Natural killer cell treated with Interleukin-12 subunit alpha and Interleukin-12 subunit beta and Interleukin-15 and Interleukin-18, amount 100 ng/mL, for 72 hours (primary cell): ENCODE measurements around the gene ACSL6. TPM values are rescaled to one million over a fixed set of nuclear protein-coding genes. Genes with fewer than 3 reads are reported as not detected.

Experiments
- ATAC-seq, 2 donors: fragments of 150-1000 bp; cut with Tn5 transposase in 1 of 2; sonication (Bioruptor Pico), chemical (Tn5 transposase) in 1 of 2; 2 replicates each; pipeline ENCODE4 v1.10.0; 2021
- DNase-seq: peaks from one replicate; pipeline ENCODE4 v3.0.0; 2022; ENCODE audit warnings: low spot score
- H3K27ac Mint-ChIP-seq, 2 donors: 1 replicate in 1 of 2; 2 replicates in 1 of 2; pipeline ENCODE4 v1.8.0; 2022; ENCODE audit warnings: mixed read lengths in 2 of 2, mild to moderate bottlenecking in 1 of 2, moderate library complexity in 1 of 2
- H3K27me3 Mint-ChIP-seq, 2 donors: 1 replicate in 1 of 2; 2 replicates in 1 of 2; pipeline ENCODE4 v1.8.0; 2022; ENCODE audit warnings: mixed read lengths in 2 of 2
- H3K36me3 Mint-ChIP-seq: one replicate; pipeline ENCODE4 v1.8.0; 2022; ENCODE audit warnings: mixed read lengths
- H3K4me1 Mint-ChIP-seq, 2 donors: 1 replicate in 1 of 2; 2 replicates in 1 of 2; pipeline ENCODE4 v1.8.0; 2022; ENCODE audit warnings: low read depth in 2 of 2, mixed read lengths in 2 of 2, mild to moderate bottlenecking in 1 of 2
- H3K4me3 Mint-ChIP-seq: one replicate; pipeline ENCODE4 v1.8.0; 2022; ENCODE audit warnings: mixed read lengths
- H3K9me3 Mint-ChIP-seq: 2 replicates; pipeline ENCODE4 v1.8.0; 2022; ENCODE audit warnings: mixed read lengths
- total RNA-seq, 2 donors: library from RNA; stranded (reverse); gene quantifications; one replicate each; pipeline ENCODE4 v1.2.3, GENCODE V29; 2022

The ACSL6 gene
- 1 to 10 TPM in 1 of 2 donors, under 1 TPM in 1; 0.67 to 1.5 TPM for total RNA-seq

DNA sequence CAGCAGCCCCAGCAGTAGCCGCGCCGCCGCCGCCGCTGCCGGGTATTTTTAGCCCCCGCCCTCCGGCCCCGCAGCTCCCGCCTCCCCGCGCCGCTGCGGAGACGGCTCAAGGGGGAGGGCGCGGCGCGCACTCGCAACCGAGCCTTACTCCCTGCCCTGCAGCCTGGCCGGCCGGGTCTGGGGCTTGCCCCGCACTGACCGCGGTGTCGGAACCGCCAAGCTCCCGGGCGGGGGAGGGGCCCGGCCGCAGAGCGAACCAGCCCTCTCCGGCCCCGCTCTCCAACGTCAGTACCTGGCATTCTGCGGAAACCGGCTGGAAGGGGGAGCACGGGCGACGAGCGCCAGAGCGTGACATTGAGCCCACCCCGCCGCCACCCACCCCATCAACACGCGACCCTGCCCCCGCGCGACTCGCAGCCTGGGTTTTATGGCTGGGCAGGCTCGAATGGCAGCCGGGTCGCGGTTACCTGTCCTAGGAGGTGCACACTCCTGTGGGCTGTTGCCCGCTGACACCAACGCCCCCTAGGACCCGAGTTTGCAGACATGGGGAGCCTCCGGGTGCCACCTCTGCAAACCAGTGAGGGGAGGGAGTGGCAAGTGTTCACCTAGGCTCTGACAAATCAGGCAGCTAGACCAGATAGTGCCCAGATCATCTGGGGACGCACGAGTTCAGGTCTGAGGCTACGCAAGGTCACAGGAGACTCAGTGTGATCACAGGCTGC lies at the start of gene ACSL6:
Gene ACSL6, minus strand, starts transcription at position 37 of the 722 bp plus-strand sequence. CDS start 105 bp downstream, outside the sequence.
- H3K4me1 Mint-ChIP-seq = peaks cover 19% of the 10 kb centered on the region in 2 donors
- no peaks in the 10 kb centered on the region for H3K9me3 Mint-ChIP-seq
- peaks cover 28 to 30% of the 10 kb centered on the region in 2 donors for H3K27me3 Mint-ChIP-seq
- H3K36me3 Mint-ChIP-seq = no peaks in the 10 kb centered on the region
- peak within 1 kb of the TSS in 1 of 2 donors; percentile 25 for H3K27ac Mint-ChIP-seq
- H3K4me3 Mint-ChIP-seq = peak within 1 kb of the TSS; percentile 62
- DNase-seq = peak; percentile 67
- peak; percentile 64 to 72 for ATAC-seq

DNA sequence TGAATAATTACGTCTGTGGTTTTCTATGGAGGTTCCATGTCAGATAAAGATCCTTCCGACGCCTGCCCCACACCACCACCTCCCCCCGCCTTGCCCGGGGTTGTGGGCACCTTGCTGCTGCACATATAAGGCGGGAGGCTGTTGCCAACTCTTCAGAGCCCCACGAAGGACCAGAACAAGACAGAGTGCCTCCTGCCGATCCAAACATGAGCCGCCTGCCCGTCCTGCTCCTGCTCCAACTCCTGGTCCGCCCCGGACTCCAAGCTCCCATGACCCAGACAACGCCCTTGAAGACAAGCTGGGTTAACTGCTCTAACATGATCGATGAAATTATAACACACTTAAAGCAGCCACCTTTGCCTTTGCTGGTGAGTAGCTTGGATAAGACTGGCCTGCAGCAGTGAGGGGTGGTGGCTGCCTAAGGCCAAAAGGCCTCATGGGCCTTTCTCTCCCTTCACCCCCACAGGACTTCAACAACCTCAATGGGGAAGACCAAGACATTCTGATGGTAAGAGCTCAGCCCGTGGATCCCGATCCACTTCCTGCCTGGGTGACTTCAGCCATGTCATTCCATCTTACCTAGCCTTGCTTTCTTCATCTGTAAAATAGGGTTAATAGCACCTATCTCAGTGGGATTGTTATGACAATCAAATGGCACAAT lies 49.2 kb upstream of the ACSL6 start, which contains the start of gene IL3:
Gene IL3, plus strand, starts transcription at position 155 of the 661 bp plus-strand sequence. Its CDS starts 52 bp downstream, at position 207.
- peaks cover 47 to 49% of the 10 kb centered on the region in 2 donors for H3K4me1 Mint-ChIP-seq

DNA sequence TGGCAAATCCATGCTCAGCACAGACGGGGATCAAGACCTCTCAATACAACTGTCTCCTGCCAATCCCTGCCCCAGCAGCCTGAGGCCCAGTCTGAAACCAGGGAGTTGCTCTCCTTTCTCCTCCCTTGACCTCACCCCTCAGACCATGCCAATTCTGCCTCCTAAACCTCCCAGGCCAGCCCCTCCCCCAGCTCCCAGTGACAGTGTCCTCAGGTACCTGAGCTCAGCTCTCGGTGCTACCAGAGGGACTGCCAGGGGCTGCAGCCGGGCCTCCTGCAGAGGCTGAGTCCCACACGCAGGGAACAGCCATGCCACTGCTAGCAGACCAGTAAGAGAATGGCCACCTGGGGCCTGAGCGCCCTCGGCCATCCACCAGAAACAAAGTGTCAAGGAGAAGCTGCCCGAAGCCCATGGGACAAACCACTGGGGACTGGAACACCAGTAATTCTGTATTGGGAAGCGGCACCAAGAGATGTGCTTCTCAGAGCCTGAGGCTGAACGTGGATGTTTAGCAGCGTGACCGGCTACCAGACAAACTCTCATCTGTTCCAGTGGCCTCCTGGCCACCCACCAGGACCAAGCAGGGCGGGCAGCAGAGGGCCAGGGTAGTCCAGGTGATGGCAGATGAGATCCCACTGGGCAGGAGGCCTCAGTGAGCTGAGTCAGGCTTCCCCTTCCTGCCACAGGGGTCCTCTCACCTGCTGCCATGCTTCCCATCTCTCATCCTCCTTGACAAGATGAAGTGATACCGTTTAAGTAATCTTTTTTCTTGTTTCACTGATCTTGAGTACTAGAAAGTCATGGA lies 48.4 kb upstream of the ACSL6 start:
- Mint-ChIP-seq H3K4me3 (no peak overlapping the region), H3K27ac (peak overlapping the region in 1 of 2 donors; percentile 82), H3K36me3 (no peaks in the 10 kb centered on the region), H3K27me3 (peaks cover 0 to 3% of the 10 kb centered on the region in 2 donors), H3K4me1 (peaks cover 43 to 45% of the 10 kb centered on the region in 2 donors), H3K9me3 (no peaks in the 10 kb centered on the region)
- ATAC-seq (no peak), DNase-seq (peak; percentile 53)

More for the DNA sequence above, 49.2 kb upstream of the ACSL6 start, which contains the start of gene IL3:
- Mint-ChIP-seq H3K27me3 (peaks cover 0 to 3% of the 10 kb centered on the region in 2 donors), H3K4me3 (no peak within 1 kb of the TSS), H3K36me3 (no peaks in the 10 kb centered on the region), H3K9me3 (no peaks in the 10 kb centered on the region), H3K27ac (peak within 1 kb of the TSS in 1 of 2 donors; percentile 82)
- no peak for ATAC-seq
- peak; percentile 34 for DNase-seq

DNA sequence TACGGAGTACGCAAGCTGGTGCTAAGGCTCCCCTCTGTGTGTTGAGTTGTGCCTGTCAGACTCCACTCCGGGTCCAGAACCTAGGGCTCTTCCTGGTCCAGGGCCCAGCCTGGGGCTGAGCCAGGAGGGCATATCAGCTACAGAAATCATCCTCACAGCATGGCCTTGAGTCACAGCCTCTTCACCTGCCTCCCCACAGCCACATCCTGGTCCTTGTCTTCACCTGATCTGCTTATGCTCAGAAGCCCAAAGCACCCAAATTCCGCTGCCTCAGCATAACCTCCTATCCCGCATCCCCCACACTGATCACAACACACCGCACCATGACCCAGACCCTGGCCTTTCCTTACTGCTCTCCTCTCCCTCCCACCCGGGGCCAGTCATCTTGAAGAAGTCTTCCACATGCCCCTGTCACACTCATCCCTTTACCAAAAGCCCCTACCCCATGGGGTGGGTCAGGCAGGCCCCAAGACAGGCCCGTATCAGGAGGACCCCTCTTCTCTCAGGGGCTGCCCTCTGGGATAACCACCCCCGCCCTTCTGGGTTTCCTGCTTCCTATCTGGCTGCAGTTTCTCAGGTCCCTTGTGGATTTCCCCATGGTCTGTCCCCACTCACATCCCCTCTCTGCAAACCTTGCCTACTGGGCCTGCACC lies 47.7 kb upstream of the ACSL6 start:
- Mint-ChIP-seq H3K9me3 (no peaks in the 10 kb centered on the region), H3K36me3 (no peaks in the 10 kb centered on the region), H3K4me3 (no peak overlapping the region), H3K27me3 (peaks cover 0 to 3% of the 10 kb centered on the region in 2 donors), H3K27ac (peak overlapping the region in 1 of 2 donors; percentile 54), H3K4me1 (peaks cover 40 to 41% of the 10 kb centered on the region in 2 donors)
- ATAC-seq = no peak
- peak; percentile 57 for DNase-seq

DNA sequence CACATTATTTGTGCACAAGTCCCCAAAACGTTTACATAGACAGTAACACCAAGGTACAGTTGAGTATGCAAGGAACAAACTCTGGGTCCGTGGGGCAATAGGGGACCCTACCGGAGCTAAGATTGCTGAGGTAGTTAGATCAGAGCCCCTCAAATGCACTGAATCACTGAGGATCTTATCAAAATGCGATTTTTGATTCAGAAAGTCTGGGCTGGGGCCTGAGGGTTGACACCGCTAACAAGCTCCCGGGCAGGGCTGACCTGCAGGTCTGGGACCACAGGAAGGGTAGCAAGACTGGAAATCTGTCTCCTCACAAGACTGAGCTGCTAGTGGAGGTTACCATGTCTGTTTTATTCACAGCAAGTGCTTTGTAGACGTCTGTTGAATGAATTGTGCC lies 47.2 kb upstream of the ACSL6 start:
- peaks cover 0 to 3% of the 10 kb centered on the region in 2 donors for H3K27me3 Mint-ChIP-seq
- H3K4me3 Mint-ChIP-seq = no peak overlapping the region
- no peak for ATAC-seq
- H3K27ac Mint-ChIP-seq = no peak overlapping the region
- no peak for DNase-seq
- peaks cover 36 to 38% of the 10 kb centered on the region in 2 donors for H3K4me1 Mint-ChIP-seq
- H3K9me3 Mint-ChIP-seq = no peaks in the 10 kb centered on the region
- no peaks in the 10 kb centered on the region for H3K36me3 Mint-ChIP-seq

DNA sequence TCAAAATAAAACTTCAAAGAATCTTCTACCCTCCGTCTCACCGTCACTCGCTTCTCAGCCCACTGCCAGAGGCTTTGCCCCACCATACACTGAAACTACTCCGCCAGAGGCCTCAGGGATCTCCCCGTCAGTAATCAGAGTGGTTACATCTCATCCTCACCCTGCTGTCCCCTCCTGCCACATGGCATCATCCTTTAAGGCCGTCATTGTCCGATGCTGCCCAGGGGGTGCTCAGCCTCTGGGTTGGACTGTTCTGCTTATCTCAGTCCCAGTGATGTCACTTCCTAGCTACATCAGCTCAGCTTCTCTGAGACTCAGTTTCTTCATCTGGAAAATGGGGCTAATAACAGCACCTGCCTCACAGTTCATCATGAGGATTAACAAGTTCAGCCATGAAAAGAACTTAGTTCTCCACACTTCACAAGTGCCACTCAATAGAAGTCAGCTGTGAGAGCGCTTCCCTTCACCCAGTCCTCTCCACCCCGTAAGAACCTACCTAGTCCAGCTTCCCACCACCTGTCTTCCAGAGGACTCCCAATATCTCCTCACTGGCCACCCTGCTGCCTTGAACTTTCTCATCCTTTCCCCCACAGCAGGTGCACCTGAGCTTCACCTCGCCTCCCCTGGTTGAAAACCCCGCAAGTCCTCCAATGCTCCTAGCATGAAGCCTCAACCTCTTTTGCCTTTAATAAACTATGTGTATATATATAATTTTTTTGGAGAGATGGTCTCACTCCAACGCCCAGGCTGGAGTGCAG lies 46.2 kb upstream of the ACSL6 start:
- H3K36me3 Mint-ChIP-seq = no peaks in the 10 kb centered on the region
- ATAC-seq (no peak), DNase-seq (peak; percentile 60)
- peak overlapping the region; percentile 3 to 26 for H3K27ac Mint-ChIP-seq
- H3K9me3 Mint-ChIP-seq = no peaks in the 10 kb centered on the region
- H3K27me3 Mint-ChIP-seq = peaks cover 0 to 3% of the 10 kb centered on the region in 2 donors
- no peak overlapping the region for H3K4me3 Mint-ChIP-seq
- H3K4me1 Mint-ChIP-seq = peaks cover 30 to 38% of the 10 kb centered on the region in 2 donors

- peaks cover 0 to 3% of the 10 kb centered on the region in 2 donors for H3K27me3 Mint-ChIP-seq
- peaks cover 30 to 38% of the 10 kb centered on the region in 2 donors for H3K4me1 Mint-ChIP-seq
- peak; percentile 49 for DNase-seq
- peak overlapping the region; percentile 3 to 26 for H3K27ac Mint-ChIP-seq
- no peaks in the 10 kb centered on the region for H3K9me3 Mint-ChIP-seq
- H3K36me3 Mint-ChIP-seq = no peaks in the 10 kb centered on the region
- no peak for ATAC-seq
- H3K4me3 Mint-ChIP-seq = no peak overlapping the region
Observed at GRCh38 chr5:132056610-132057497, 45.4 kb upstream of the ACSL6 start.

DNA sequence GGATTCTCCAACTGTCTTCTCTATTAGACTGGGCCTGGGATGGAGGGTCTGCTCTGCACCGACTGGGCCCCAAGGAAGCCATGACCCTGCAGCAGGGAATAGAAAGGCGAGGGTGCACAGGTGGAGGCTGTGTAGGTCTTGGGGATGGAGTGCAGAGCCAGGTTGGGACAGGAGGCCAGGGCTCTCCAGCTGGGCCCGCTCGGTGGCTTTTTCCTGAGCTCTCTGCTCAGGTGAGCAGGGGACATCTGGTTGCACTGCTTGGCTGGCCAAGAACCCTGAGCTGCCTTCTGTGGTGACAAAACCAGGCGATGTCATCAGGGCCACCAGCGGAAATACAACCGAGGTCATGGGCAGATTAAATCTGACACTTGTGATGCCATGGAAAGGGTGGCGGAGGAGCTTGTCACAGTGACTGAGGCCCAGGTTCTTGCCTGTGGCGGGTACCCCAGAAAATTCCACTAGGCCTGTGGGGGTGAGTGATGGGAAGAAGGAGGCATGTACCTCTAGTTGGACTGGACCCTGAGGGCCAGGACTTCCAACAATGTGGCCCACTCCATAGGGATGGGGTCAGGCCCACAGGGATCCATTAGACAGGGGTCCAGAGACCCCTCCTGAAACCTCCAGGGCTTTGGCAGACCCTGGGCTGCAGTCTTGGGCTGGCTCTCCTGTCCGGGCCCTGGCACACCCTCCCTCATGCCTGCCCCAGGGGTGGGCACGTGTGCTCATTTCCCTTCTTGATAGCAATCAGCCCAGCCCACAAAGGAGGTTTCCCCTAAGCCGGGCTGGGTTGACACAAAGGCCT lies 44.6 kb upstream of the ACSL6 start:
- H3K36me3 Mint-ChIP-seq = no peaks in the 10 kb centered on the region
- H3K27ac Mint-ChIP-seq = peak overlapping the region; percentile 3 to 76

DNA sequence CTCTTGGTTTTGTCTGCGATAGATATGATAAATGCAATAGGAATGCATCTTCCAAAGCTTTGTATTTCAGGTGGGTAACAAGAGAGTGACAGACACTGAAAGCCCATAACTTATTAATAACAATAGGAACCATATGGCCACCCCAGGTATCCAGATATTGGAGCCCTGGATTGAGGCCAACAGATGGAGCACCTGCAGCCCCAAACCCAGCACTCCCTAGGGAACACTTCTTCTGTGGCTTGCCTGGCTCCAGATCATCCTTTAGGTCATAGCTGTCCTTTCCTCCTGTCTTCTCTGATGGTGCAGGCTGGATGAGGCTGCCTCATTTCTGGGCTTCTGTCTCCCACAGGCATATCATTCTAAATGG lies 44.0 kb upstream of the ACSL6 start:
- H3K4me3 Mint-ChIP-seq = no peak overlapping the region
- no peak for DNase-seq
- H3K27ac Mint-ChIP-seq = peak overlapping the region; percentile 3 to 76
- no peaks in the 10 kb centered on the region for H3K9me3 Mint-ChIP-seq
- ATAC-seq = no peak
- no peaks in the 10 kb centered on the region for H3K36me3 Mint-ChIP-seq
- peaks cover 31 to 44% of the 10 kb centered on the region in 2 donors for H3K4me1 Mint-ChIP-seq
- H3K27me3 Mint-ChIP-seq = peaks cover 0 to 3% of the 10 kb centered on the region in 2 donors

More for the DNA sequence above, 44.6 kb upstream of the ACSL6 start:
- peak; percentile 71 for DNase-seq
- Mint-ChIP-seq H3K27me3 (peaks cover 0 to 3% of the 10 kb centered on the region in 2 donors), H3K4me1 (peaks cover 30 to 42% of the 10 kb centered on the region in 2 donors), H3K9me3 (no peaks in the 10 kb centered on the region), H3K4me3 (peak overlapping the region; percentile 36)
- peak; percentile 69 to 78 for ATAC-seq

- peaks cover 0 to 3% of the 10 kb centered on the region in 2 donors for H3K27me3 Mint-ChIP-seq
- DNase-seq = peak; percentile 54
- H3K27ac Mint-ChIP-seq = no peak overlapping the region
Observed at GRCh38 chr5:132054697-132055440, 43.4 kb upstream of the ACSL6 start.

More at GRCh38 chr5:132054697-132055440, 43.4 kb upstream of the ACSL6 start:
- ATAC-seq = no peak
- no peaks in the 10 kb centered on the region for H3K36me3 Mint-ChIP-seq
- H3K9me3 Mint-ChIP-seq = no peaks in the 10 kb centered on the region
- no peak overlapping the region for H3K4me3 Mint-ChIP-seq
- peaks cover 34 to 48% of the 10 kb centered on the region in 2 donors for H3K4me1 Mint-ChIP-seq
